ENCODE measurements around the gene ACO2.
A peak's percentile ranks its signal among the peaks of the same experiment; 100 is the strongest.
"Not testable (repeated sequence)": the region's sequence is repeated elsewhere in the genome, so short reads cannot be mapped to it uniquely, and the experiment has no call there.

The ACO2 gene

GRCh38 chr22:41535244-41535643 is 66.3 kb downstream of the ACO2 start:
- FAIRE-seq (no peak), DNase-seq (ENCODE audit: insufficient read length, low spot score) (no peak)

- DNase-seq (ENCODE audit: insufficient read length, low spot score) (no peak), FAIRE-seq (no peak)
Observed at GRCh38 chr22:41537203-41537602, 68.3 kb downstream of the ACO2 start.

- DNase-seq (ENCODE audit: insufficient read length, low spot score) (no peak), FAIRE-seq (no peak)
Observed at GRCh38 chr22:41538583-41538982, 69.7 kb downstream of the ACO2 start.

GRCh38 chr22:41539146-41540005 is 70.5 kb downstream of the ACO2 start:
- DNase-seq (ENCODE audit: insufficient read length, low spot score) (no peak), FAIRE-seq (no peak)

- DNase-seq (ENCODE audit: insufficient read length, low spot score): no peak
- no peak for FAIRE-seq
Observed at GRCh38 chr22:41540006-41540315, 71.0 kb downstream of the ACO2 start.

GRCh38 chr22:41540365-41540764 is 71.4 kb downstream of the ACO2 start:
- FAIRE-seq: no peak
- no peak for DNase-seq (ENCODE audit: insufficient read length, low spot score)

- no peak for DNase-seq (ENCODE audit: insufficient read length, low spot score)
- FAIRE-seq: no peak
Observed at GRCh38 chr22:41541484-41541883, 72.6 kb downstream of the ACO2 start.

GRCh38 chr22:41542224-41542623 is 73.3 kb downstream of the ACO2 start:
- FAIRE-seq (no peak), DNase-seq (ENCODE audit: insufficient read length, low spot score) (no peak)

GRCh38 chr22:41543854-41544670 is 75.1 kb downstream of the ACO2 start, which contains the start of gene POLR3H:
Gene POLR3H, minus strand, starts transcription at chr22:41544470. Its CDS starts 369 bp downstream, at chr22:41544101.
- FAIRE-seq: peak; percentile 80

GRCh38 chr22:41544671-41545476 is 76.0 kb downstream of the ACO2 start:
- DNase-seq (ENCODE audit: insufficient read length, low spot score) (no peak), FAIRE-seq (no peak)

More at GRCh38 chr22:41543854-41544670, 75.1 kb downstream of the ACO2 start, which contains the start of gene POLR3H:
- DNase-seq (ENCODE audit: insufficient read length, low spot score): peak; percentile 94

GRCh38 chr22:41548830-41549211 is 79.9 kb downstream of the ACO2 start:
- DNase-seq (ENCODE audit: insufficient read length, low spot score) (no peak), FAIRE-seq (no peak)

GRCh38 chr22:41550952-41551491 is 82.1 kb downstream of the ACO2 start:
- no peak for DNase-seq (ENCODE audit: insufficient read length, low spot score)
- no peak for FAIRE-seq

GRCh38 chr22:41551877-41552582 is 83.1 kb downstream of the ACO2 start:
- no peak for FAIRE-seq

GRCh38 chr22:41555325-41555982 is 86.5 kb downstream of the ACO2 start:
- FAIRE-seq (no peak), DNase-seq (ENCODE audit: insufficient read length, low spot score) (no peak)

More at GRCh38 chr22:41551877-41552582, 83.1 kb downstream of the ACO2 start:
- DNase-seq (ENCODE audit: insufficient read length, low spot score): no peak

- FAIRE-seq: no peak
Observed at GRCh38 chr22:41556561-41556960, 87.6 kb downstream of the ACO2 start.

GRCh38 chr22:41557401-41558240 is 88.7 kb downstream of the ACO2 start:
- FAIRE-seq (no peak), DNase-seq (ENCODE audit: insufficient read length, low spot score) (peak; percentile 41)

More at GRCh38 chr22:41556561-41556960, 87.6 kb downstream of the ACO2 start:
- no peak for DNase-seq (ENCODE audit: insufficient read length, low spot score)

GRCh38 chr22:41558241-41558630 is 89.3 kb downstream of the ACO2 start:
- FAIRE-seq: not testable (repeated sequence)

GRCh38 chr22:41560095-41560471 is 91.2 kb downstream of the ACO2 start:
- DNase-seq (ENCODE audit: insufficient read length, low spot score) (no peak), FAIRE-seq (no peak)

More at GRCh38 chr22:41558241-41558630, 89.3 kb downstream of the ACO2 start:
- not testable (repeated sequence) for DNase-seq (ENCODE audit: insufficient read length, low spot score)

All from HTR-8/SVneo (cell line).